Measurements from ENCODE around the gene SEPTIN8.

Gene SEPTIN8

DNA sequence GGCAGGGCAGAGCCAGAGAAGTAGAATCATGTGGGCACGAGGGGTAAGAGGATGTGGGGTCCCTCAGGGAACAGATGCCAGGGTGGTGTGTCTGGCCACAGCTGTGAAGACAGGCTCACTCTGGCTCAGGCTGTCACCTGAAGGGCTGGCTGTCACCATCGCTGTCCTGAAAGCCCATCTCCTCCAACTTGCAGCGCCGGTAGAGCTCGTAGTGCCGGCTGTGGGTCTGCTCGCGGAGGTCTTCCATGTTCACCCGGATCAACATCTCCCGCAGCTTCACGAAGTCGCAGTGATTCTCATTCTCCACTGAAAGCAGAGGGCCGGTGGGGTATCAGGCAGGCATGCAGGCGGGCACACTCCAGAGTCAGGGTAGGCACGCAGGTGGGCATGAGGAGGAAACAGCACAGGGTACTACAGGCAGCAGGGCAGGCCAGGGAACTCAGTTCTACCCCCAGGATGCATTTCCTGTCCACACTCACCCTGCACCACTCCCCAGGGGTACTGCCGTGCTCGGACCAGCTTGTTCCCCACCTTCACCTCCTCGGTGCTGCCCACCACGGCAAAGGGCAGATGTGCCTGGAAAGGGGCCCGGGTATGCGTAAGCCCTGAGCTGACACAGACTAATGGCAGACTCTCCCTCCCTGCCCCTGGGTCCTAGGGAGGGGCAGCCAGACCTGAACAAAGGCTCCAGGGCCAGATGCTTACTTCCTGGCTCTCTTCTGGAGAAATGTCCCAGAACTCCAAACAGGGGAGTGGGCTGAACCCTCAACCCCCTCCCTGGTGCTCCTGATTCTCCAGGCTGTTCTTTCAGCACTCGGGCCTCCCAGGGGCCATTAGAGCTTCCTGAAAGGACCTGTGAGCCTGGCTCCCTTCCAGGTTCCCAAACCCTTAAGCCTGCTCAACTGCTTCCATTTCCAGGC, 15.5 kb downstream of the SEPTIN8 start:
- ATAC-seq (ENCODE audit: insufficient read depth, low read depth) (no peak), DNase-seq (no peak)
- Histone ChIP-seq H3K79me2 (ENCODE audit: insufficient read depth, low read length) (no peaks in the 10 kb centered on the region), H3K4me1 (ENCODE audit: insufficient read depth, low read length) (no peaks in the 10 kb centered on the region), H3K36me3 (ENCODE audit: insufficient read depth, low read length) (peaks cover 75% of the 10 kb centered on the region), H3K9me3 (ENCODE audit: insufficient read depth, low read length, severe bottlenecking) (no peaks in the 10 kb centered on the region), H3K9ac (ENCODE audit: low read depth, low read length) (no peak overlapping the region), H3K27me3 (ENCODE audit: insufficient read depth, low read length, poor library complexity) (no peaks in the 10 kb centered on the region), H2AFZ (ENCODE audit: low read depth, low read length) (no peak overlapping the region), H3K4me2 (ENCODE audit: insufficient read depth, low read length) (no peak overlapping the region), H4K20me1 (ENCODE audit: insufficient read depth, low read length) (peaks cover 12% of the 10 kb centered on the region), H3K27ac (ENCODE audit: low read length) (no peak overlapping the region), H3K4me3 (ENCODE audit: low read depth in 1 of 2, low read length in 2 of 2) (no peak overlapping the region)
- TF ChIP-seq, protein P1, sequence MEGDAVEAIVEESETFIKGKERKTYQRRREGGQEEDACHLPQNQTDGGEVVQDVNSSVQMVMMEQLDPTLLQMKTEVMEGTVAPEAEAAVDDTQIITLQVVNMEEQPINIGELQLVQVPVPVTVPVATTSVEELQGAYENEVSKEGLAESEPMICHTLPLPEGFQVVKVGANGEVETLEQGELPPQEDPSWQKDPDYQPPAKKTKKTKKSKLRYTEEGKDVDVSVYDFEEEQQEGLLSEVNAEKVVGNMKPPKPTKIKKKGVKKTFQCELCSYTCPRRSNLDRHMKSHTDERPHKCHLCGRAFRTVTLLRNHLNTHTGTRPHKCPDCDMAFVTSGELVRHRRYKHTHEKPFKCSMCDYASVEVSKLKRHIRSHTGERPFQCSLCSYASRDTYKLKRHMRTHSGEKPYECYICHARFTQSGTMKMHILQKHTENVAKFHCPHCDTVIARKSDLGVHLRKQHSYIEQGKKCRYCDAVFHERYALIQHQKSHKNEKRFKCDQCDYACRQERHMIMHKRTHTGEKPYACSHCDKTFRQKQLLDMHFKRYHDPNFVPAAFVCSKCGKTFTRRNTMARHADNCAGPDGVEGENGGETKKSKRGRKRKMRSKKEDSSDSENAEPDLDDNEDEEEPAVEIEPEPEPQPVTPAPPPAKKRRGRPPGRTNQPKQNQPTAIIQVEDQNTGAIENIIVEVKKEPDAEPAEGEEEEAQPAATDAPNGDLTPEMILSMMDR (IDR thresholded peaks at IDR 0.05; ENCODE audit: borderline replicate concordance, extremely low read depth, low read length, poor library complexity, severe bottlenecking), result no peak
- no peak for TF ChIP-seq EZH2 (IDR thresholded peaks at IDR 0.05; ENCODE audit: borderline replicate concordance, low read depth, low read length, severe bottlenecking)

DNA sequence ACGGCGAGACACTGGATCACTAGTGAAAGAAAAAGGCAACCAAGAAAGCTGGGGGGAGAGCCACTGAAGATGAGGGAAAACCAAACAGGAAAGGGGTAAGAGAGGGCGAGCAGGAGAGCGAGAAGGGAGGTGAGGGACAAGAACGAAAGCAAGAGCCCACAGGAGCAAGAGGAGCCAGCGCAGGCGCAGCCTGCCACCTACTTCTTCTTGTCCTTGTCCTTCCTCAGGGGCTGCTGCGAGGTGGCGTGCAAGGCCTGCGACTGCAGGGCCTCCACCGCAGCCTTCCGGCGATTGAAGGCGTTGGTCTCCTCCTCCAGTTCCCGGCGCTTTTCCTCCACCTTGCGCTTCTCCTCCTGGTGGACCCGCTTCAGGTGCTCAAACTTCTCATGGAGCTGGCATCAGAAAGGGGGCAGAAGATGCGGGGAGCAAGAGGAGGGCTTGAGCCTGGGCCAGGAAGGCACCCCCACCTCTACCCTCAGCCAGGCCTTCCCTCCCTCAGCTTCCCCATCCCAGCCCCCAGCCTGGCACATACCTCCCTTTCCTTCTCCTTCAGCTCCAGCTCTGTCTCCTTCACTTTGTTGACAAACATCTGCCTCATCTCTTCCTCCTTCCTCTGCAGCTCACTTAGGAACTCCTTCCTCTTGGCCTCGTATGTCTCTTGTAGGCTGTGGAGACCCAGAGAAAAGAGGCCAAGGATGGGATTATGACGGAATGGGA, 16.3 kb downstream of the SEPTIN8 start:
- Histone ChIP-seq H3K9me3 (ENCODE audit: insufficient read depth, low read length, severe bottlenecking) (no peaks in the 10 kb centered on the region), H4K20me1 (ENCODE audit: insufficient read depth, low read length) (peaks cover 4% of the 10 kb centered on the region; the same call in 1 of the 2 replicates), H3K79me2 (ENCODE audit: insufficient read depth, low read length) (no peaks in the 10 kb centered on the region), H3K4me2 (ENCODE audit: insufficient read depth, low read length) (no peak overlapping the region), H3K27ac (ENCODE audit: low read length) (no peak overlapping the region), H2AFZ (ENCODE audit: low read depth, low read length) (no peak overlapping the region), H3K9ac (ENCODE audit: low read depth, low read length) (no peak overlapping the region), H3K4me1 (ENCODE audit: insufficient read depth, low read length) (no peaks in the 10 kb centered on the region), H3K4me3 (ENCODE audit: low read depth in 1 of 2, low read length in 2 of 2) (no peak overlapping the region), H3K36me3 (ENCODE audit: insufficient read depth, low read length) (peaks cover 75% of the 10 kb centered on the region), H3K27me3 (ENCODE audit: insufficient read depth, low read length, poor library complexity) (no peaks in the 10 kb centered on the region)
- TF ChIP-seq EZH2 (IDR thresholded peaks at IDR 0.05; ENCODE audit: borderline replicate concordance, low read depth, low read length, severe bottlenecking), result no peak
- TF ChIP-seq, protein P1 (IDR thresholded peaks at IDR 0.05; ENCODE audit: borderline replicate concordance, extremely low read depth, low read length, poor library complexity, severe bottlenecking), result no peak
- ATAC-seq (ENCODE audit: insufficient read depth, low read depth) (no peak), DNase-seq (no peak)

DNA sequence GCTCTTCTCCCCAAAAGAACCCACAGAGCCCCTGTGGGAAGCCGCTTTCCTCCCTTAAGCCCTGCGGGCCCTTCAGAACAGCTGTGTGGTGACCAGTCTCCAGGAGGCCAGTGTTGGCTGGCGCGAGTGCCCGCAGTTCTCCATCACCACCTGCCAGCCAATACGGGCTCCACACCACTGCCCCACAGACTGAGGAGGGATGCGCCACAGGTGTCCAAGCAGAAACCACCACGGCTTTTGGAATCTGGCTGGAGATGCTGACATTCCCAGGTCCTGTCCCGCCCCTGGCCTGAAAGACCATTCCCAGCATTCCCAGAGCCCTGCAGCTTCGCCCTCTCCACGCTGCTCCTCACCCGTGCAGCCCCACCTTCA, 17.0 kb downstream of the SEPTIN8 start:
- H3K27me3 ChIP-seq (ENCODE audit: insufficient read depth, low read length, poor library complexity), result no peaks in the 10 kb centered on the region
- no peak for DNase-seq
- no peak overlapping the region for H3K27ac ChIP-seq (ENCODE audit: low read length)
- H3K79me2 ChIP-seq (ENCODE audit: insufficient read depth, low read length), result no peaks in the 10 kb centered on the region
- TF ChIP-seq, protein P1 (IDR thresholded peaks at IDR 0.05; ENCODE audit: borderline replicate concordance, extremely low read depth, low read length, poor library complexity, severe bottlenecking), result no peak
- no peak for TF ChIP-seq EZH2 (IDR thresholded peaks at IDR 0.05; ENCODE audit: borderline replicate concordance, low read depth, low read length, severe bottlenecking)
- H3K4me1 ChIP-seq (ENCODE audit: insufficient read depth, low read length), result no peaks in the 10 kb centered on the region
- ATAC-seq (ENCODE audit: insufficient read depth, low read depth), result no peak
- H4K20me1 ChIP-seq (ENCODE audit: insufficient read depth, low read length), result no peaks in the 10 kb centered on the region
- H3K9me3 ChIP-seq (ENCODE audit: insufficient read depth, low read length, severe bottlenecking), result no peaks in the 10 kb centered on the region
- H3K36me3 ChIP-seq (ENCODE audit: insufficient read depth, low read length), result peaks cover 74% of the 10 kb centered on the region
- no peak overlapping the region for H3K9ac ChIP-seq (ENCODE audit: low read depth, low read length)
- no peak overlapping the region for H2AFZ ChIP-seq (ENCODE audit: low read depth, low read length)
- no peak overlapping the region for H3K4me2 ChIP-seq (ENCODE audit: insufficient read depth, low read length)
- no peak overlapping the region for H3K4me3 ChIP-seq (ENCODE audit: low read depth in 1 of 2, low read length in 2 of 2)
